Left kidney (tissue), 8 donors: Measurements from ENCODE around the gene RPE65. TPM values are rescaled to one million over a fixed set of nuclear protein-coding genes. Genes with fewer than 3 reads are reported as not detected.
"Not testable (repeated sequence)": the region's sequence is repeated elsewhere in the genome, so short reads cannot be mapped to it uniquely, and the experiment has no call there.

Experiments
- DNase-seq: peaks from one replicate; pipeline ENCODE4 v3.0.0-alpha.2; 2013
- long read RNA-seq, 8 donors: transcript quantifications; one replicate each; lab custom pipeline, GENCODE V29; 2026
- polyA plus RNA-seq: library from polyadenylated mRNA; unstranded; fragments of 120-200 nt; gene quantifications from one replicate; pipeline ENCODE4 v1.2.1, GENCODE V29; 2013; ENCODE audit not compliant: insufficient read length

Gene RPE65
- polyA plus RNA-seq = 0.22 TPM
- long read RNA-seq, donor 1 = 0 reads
- long read RNA-seq, donor 2 = 0 reads
- long read RNA-seq, donor 3 = 0 reads
- long read RNA-seq, donor 4 = 0 reads
- long read RNA-seq, donor 5 = 0 reads
- long read RNA-seq, donor 6 = 0 reads
- long read RNA-seq, donor 7 = 0 reads
- long read RNA-seq, donor 8 = 0 reads

DNA sequence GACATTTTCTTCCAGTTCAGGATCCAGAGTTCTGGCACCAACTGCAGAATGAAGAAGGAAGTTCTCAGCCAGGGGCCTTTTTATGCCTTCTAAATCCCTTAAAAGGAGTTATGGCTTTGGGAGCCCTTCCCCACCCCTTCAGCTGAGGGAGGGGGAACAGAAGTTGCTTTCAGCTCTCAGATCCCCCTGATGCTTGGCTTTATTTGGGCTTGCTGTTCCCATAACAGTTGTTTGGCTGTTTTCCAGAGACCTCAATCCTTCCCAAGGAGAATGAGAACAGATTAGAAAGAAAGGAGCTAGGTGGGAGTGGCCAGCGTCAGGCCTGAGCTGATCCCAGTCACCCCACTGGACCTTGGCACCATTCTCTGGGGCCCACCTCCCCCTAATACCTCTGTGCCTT lies at the start of gene RPE65:
TSS of gene RPE65 (minus strand) at position 54 of the 400 bp plus-strand sequence. CDS start at position 5, 49 bp downstream.
- no peak for DNase-seq

DNA sequence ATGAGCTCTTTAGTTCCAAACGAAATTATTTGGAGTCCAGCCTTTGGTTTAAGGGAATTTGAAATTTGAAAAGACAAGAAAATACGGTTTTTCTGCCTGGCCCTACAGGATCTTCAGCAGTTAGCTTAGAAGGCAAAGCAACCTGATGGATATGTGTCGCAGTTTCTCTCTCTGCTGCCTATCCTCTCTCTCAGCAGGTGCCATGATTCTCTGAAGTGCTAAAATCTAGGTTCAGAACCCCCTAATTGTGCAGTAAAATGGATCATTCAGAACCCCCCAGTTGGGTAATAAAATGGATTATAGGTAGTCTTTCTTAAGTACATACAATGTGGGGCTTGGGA lies 47.6 kb upstream of the RPE65 start:
- no peak for DNase-seq

DNA sequence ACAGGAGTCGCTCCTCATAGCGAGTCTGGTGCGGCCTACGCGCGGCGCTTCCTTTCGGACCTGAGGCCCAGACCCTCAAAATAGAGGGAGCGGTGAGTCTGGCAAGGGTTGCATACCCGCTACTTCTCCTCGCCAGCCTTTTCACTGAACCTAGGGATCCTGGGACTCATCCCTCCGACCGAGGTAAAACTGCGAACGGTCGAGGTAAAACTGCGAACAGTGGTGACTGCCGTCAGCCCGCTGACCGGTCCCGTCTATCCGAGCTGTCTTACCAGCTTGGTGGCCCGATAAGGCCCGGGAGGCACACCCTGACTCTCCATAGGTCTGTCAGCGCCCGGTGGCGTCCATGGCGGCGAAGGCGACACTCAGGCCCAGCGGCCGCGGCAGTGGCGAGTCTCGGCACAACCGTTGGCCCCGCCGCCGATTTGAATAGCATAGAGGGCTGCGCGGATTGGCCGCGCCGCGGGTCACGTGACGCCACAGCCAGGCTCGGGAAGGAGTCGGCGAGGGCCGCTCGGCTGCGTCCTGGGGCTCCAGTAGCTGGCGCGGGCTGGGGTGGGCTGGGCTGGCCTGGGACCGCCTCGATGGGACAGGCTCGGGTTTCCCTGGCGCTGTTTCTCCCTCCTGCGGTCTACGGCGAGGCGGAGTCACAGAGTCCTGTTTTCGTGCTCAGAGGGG lies 47.1 kb upstream of the RPE65 start, which contains the start of gene DEPDC1:
TSS of gene DEPDC1 (minus strand) at position 403 of the 678 bp plus-strand sequence. CDS start at position 320, 83 bp downstream.
- DNase-seq = peak; percentile 93

DNA sequence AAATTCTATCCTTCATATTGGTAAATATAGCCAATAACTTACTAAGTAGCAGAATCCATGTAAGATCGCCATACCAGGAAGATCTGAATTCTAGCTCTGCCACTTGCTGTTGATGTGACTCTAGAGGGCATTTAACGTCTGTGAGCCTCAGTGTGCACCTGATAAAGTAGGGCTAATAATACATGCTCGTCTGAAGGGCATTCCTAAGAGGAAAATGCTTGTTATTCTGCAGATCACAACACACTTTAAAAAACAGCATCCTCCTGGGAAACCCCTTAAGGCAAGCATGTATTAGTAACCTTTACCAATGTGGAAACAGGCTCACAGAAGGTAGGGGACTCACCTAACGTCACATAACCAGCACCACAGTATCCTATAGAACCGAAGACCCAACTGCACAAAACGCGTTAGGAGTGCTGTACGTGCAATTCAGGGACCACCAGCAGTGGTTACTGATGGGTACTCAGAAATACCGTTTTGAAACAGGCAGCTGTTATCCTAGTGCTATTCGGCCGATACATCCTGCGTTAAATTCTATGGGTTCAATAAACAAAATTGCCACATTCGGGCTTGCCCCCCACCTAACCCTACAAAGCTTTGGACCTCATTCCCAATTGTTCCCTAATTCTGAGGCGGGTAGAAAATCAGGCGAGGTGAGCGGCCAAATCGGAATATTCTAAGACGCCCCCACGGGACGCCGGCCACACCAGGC lies 46.4 kb upstream of the RPE65 start:
- DNase-seq = peak; percentile 15

DNA sequence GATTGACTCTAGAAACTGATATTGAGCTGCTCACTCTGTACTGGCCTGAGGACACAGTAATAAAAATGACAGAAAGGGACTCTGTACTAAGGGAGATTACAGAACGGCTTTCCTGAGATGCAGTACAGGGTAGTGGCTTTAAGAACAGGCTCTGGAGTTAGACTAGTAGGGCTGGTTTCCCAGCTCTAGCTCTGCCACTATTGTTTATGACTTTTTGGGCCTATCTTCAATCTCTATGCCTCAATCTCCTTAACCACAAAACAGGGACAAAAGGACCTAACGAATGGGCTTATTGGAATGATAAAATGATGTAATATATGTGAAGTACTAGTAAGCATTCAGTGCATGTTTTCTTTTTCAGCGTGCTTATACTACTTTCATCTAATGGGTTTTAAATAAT lies 45.8 kb upstream of the RPE65 start:
- DNase-seq = no peak

DNA sequence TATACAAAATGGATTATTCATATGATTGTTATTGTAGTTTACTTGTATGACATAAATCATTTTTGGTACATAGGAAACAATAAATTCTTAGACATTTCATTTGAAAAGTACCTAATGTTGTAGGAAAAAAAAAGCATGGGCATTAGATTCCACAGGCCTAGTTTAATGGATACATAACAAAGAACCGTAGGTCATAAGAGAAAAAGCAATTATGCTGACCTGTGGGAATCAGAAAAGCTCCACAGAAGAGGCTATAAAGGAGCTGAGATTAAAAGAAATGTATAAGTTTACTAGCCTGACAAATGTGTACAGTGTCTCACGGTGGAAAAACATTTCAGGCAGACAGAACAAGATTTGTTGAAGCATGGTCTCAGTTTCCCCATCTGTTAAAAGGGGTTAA lies 43.4 kb upstream of the RPE65 start:
- no peak for DNase-seq

DNA sequence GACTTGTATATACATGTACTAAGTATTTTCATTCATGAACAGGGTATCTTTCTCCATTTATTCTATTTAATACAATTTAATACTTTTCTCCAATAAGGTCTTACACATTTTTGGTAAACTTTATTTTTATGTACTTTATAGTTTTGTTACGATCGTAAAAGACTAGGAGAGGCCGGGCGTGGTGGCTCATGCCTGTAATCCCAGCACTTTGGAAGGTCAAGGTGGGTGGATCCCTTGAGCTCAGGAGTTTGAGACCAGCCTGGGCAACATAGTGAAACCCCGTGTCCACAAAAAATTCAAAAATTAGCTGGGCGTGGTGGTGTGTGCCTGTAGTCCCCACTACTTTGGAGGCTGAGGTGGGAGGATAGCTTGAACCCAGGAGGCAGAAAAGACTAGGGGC lies 42.5 kb upstream of the RPE65 start:
- not testable (repeated sequence) for DNase-seq

DNA sequence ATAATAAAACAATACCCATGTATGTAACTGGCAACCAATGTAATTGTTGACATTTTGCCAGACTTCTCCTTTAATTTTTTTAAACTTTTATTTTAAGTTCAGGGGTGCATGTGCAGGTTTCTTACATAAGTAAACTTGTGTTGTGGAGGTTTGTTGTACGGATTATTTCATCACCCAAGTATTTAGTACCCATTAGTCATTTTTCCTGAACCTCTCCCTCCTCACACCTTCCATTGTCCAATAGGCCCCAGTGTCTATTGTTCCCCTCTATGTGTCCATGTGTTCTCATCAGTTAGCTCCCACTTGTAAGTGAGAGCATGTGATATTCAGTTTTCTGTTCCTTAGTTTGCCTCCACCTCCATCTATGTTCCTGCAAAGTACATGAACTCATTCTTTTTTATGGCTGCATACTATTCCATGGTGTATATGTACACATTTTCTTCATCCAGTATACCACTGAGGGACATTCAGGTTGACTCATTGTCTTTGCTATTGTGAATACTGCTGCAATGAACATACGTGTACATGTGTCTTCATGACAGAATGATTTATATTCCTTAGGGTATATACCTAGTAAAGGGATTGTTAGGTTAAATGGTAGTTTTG lies 40.4 kb upstream of the RPE65 start:
- DNase-seq = no peak

DNA sequence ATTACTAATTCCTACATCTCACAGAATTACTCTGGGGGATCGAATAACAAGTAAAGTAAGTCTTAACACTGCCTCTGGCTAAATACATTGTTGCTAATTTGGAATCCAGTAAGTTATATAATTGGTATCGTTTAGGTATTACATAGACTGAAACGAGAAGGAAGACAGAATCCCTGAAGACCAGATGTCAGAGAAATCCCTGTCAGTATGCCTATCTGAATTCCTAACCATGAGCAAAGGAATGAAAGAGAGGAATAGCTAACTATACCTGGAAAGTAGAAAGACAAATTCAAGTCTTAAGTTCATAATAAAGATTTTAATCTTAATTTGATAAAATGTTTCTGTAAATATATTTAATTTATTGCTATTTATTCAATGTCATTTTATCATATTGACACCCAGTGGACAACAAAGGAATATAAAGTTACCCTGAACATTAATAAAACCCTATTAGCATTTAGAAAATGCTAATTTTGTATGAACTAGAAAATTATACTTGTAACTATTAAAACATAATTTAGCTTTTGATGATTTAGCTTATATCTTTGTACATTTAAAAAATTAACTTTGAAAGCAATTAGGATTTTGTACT lies 35.8 kb upstream of the RPE65 start:
- DNase-seq = no peak

DNA sequence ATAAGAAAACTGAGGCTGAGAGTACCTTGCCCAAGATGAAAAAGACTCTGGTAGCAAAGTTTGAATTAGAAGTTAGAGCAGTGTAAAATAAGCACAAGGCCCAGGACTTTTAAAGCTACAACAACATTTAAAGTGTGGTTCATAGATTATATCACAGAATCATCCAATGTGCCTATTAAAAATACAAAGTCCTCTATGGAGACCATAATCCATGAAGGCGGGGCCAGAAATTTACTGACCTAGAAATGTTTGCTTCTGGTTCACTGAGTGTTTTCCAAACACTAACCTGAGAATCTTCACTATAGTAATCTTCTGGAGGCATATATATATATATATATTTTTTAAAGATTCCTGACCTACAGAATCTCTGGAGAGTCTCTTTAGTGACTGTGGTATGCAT lies 34.9 kb upstream of the RPE65 start:
- no peak for DNase-seq

DNA sequence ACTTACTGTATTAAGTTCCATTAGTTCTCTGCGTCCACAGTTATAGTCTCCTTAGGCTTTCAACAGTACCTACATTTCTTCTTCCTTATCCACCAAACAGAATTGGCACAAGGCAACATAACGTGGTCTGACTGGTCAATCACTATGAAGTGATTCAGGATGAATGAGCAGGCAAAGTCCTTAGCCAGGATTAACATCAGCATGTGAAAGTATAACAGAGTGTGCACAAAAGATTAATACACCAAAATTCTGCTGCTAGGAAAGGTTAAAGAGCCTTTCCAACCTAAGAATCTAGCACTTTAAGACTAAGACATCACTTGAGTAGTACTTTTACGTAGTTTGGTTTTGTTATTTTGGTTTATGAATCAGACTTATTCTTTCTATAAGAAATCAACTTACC lies 31.3 kb upstream of the RPE65 start:
- no peak for DNase-seq

DNA sequence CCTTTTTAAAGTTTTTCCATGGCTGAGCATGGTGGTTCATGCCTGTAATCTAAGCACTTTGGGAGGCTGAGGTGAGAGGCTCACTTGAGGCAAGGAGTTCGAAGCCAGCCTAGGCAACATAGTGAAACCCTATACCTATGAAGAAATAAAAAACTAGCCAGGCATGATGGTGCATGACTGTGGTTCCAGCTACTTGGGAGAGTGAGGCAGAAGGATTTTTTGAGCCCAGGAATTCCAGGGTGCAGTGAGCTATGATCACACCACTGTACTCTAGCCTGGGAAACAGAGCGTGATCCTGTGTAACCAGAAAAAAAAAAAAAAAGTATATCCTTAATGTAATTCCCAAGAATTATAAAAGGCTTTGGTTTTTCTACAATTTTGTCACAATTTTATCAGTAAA lies 29.7 kb upstream of the RPE65 start:
- peak; percentile 19 for DNase-seq

DNA sequence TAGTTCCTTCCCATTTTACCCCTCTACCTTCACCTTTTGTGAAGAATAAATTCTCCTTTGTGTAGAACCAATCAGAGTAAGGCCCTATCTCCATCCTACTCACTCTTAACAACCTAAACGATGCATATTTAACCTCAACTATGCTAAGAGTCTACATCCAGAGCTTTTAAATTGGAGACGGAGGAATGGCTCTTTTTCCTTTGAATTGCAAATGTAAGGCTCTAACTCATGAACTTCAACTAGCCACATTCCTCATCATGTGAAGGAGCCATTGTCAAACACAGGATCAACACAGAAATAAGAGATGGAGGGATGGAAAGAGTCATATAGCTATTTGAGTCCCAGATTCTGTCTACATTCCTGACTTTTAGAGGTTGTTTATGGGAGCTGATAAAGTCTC lies 28.9 kb upstream of the RPE65 start:
- no peak for DNase-seq

DNA sequence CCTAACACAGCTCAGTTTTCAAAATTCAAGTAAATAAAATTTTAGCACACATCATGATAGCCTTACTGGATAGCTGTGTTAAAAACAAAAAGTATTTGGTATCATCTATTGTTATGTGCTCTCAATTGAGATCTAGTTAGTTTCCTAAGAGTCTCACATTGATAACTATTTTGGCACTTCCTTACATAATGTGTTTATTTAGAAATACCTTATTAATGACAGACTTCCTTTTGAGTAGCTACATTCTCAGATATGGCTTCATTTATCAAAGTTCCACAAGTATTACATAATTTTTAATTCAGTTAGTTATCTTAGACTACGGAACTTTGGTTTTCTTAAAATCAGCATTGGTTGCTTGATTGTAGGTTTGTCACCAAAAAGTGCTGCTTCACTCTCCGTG lies 26.9 kb upstream of the RPE65 start:
- not testable (repeated sequence) for DNase-seq

DNA sequence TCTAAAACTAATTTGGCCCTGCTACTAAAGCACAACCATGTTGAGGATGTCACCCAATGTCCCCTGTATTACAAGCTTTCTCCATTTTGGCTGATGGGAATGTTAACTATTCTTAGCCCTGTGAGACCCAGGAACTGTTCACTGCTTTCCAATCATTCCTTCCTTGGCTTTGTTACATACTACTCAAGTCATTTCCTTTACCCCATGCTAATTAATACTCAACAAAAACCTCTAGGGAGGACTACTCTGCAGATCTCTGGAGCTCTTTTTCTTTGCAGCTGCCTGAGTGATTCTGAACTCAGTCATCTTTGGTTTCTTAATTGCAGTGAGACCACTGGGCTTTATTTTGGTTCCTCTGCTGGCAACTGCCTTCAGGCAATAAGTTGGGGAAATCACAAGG lies 23.3 kb upstream of the RPE65 start:
- DNase-seq = no peak

DNA sequence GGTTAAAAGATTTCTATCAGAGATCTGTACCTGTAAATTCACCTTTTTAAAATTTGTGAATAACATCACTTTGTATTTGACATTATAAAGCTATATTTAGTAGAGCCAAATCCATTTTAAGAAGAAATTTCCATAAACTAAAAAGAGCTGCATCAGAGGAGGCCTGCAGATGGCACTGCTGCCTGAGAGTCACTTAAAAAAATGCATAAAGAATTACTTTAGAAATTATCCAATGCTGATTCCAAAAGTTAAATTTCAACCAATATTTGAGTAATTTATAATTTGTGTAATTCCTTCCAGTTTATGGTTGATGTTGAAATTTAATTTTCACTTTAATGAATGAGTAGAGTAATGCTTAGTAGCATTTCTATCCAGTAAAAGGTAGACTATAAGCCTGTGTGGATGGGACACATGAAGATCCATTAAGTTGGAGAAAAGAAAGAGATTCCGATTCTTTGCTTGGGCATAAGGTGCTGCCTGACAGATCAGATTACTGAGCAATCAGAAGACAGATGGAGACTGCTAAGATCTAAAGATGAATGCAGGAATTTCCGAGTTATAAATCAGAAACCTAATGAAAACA lies 20.7 kb upstream of the RPE65 start:
- peak; percentile 4 for DNase-seq

DNA sequence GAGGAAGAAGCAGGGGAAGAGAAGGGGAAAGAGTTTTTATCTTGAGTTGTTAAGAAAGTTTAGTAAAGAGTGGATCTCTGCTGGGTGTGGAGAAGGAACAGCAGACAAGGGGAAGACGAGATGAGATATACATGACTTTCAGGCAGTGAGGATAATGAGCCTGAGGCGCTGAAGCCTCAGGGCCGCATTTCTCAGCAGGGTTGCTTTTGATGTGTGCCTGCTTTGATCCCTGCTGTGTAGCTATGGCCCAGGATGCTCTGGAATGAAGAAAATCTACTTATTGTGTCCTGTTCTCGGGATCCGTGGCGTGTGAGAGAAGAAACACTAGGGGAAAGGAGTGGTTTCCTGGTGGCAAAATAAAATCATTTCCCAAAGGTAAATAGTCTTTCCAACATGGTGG lies 15.1 kb upstream of the RPE65 start:
- DNase-seq = no peak

DNA sequence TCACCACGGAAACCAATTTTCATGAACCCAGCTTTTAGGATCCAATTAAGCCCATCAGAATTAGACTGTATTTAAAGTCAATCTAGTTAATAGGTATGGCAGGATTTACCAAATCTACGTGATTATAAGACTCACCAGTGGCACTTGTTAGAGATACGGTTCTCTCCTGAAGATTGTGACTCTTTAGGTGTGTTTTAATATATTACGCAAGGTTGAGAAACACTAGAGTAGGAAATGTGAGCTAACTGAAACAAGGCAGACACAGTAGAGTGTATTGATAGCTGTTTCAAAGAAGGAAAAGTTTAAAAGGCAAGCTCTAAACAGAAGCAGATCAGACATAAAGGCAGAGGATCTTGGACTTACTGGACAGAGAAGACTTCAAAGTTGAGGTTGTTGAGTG lies 11.2 kb upstream of the RPE65 start:
- no peak for DNase-seq

DNA sequence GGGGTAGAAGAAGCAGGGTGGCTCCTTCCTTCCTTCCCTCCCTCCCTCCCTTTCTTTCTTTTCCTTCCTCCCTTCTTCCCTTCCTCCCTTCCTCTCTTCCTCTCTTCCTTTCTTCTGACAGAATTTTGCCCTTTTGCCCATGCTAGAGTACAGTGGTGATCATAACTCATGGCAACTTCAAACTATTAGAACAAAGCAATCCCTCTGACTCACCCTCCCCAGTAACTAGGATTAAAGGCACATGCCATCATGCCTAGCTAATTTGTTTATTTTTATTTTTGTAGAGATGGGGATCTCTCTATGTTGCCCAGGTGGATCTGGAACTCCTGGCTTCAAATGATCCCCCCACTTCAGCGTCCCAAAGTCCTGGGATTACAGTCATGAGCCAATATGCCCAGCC lies 10.0 kb upstream of the RPE65 start:
- no peak for DNase-seq

DNA sequence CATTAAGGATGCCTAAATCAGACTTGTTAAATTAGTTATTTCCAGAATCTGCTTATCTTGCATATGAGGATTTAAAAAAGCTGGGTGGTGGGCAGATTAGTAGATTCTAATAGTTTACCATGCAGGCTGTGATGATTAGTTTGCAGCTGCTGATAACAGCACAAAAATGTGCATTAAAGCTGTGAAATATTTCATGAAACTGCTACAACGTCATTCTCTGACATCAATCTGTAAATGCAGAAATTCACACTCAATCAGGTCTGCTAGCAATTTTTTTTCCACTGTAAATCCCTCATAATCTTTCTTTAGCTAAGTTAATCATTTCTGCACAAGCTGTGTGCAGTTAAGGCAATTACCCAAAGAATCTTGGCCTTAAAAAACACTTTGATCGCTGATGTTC lies 9.3 kb upstream of the RPE65 start:
- no peak for DNase-seq

DNA sequence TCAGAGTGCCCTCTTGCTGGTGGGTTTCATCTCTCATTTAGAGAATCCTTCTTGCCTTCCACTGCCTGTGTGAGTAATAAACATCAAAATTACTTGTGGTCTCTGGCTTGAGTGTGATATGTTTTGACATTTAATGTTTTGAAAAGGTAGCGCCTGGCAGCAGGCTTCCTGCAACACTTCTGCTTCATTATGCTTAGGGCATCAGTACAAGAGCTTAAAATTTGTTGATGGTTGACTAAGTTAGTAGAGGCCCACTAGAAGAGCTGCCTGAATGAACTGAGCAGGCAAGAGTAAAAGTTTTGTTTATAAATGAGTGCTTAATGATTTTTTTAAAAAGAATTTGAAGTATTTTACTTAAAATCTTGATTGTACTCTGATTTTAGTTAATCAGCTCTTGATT lies 6.4 kb upstream of the RPE65 start:
- no peak for DNase-seq

DNA sequence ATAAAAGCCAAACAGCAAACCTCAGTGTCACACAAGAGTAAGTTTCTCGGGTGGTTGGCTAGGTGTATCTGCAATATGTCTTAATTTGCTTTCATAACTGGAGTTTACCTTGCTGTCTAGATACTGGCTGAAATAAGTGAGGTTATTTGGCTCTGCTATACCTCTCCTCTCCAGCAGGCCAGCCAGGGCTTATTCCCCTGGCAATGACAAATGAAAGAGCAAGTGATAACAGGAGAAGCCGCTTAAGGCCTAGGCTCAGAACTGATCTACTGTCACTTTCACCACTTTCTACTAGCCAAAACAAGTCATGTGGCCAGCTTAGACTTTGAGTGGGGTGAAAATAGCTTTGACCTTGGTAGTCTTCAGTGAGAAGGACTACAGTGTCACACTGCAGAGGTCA lies 4.8 kb upstream of the RPE65 start:
- no peak for DNase-seq
